IMR-90 (cell line): ENCODE measurements around the gene FFAR1. TPM values are rescaled to one million over a fixed set of nuclear protein-coding genes. Genes with fewer than 3 reads are reported as not detected.

Experiments
- ATAC-seq: fragments of 200-7000 bp; cut with Tn5 transposase; 2 replicates; pipeline ENCODE4 v1.9.1; 2020; ENCODE audit warnings: low read depth, mild to moderate bottlenecking, moderate library complexity
- BruUV-seq: library from RNA; stranded (reverse); fragments of 400-500 nt; replicated peaks from 2 replicates; lab custom pipeline; 2021; lab: Mats Ljungman, UMichigan
- CTCF ChIA-PET: fragments of 300-600 bp; formaldehyde crosslinking; extraction: SDS; loops from one replicate; lab custom pipeline; 2021; ENCODE audit warnings: antibody characterized with exemption; lab: Yijun Ruan, JAX
- POLR2A ChIA-PET: fragments of 300-600 bp; sonication (Branson Sonifier 250); formaldehyde crosslinking; loops from one replicate; lab custom pipeline; 2022; ENCODE audit warnings: antibody characterized with exemption; ENCODE audit not compliant: unreplicated experiment; lab: Charles Lee
- DNase-seq: peaks from one replicate; pipeline ENCODE4 v3.0.0; 2013
- H2AFZ ChIP-seq: replicated peaks from 2 replicates; pipeline ENCODE3; 2013; ENCODE audit warnings: low read length, mild to moderate bottlenecking; ENCODE audit not compliant: poor library complexity
- H2AK5ac ChIP-seq: 2 replicates; pipeline ENCODE4 v1.6.1; 2013; ENCODE audit warnings: low read depth, low read length, inconsistent platforms
- H2AK9ac ChIP-seq: replicated peaks from 2 replicates; pipeline ENCODE3; 2013; ENCODE audit warnings: mild to moderate bottlenecking, low read depth, low read length, moderate library complexity; ENCODE audit not compliant: poor library complexity
- H2BK120ac ChIP-seq: 2 replicates; pipeline ENCODE4 v1.6.1; 2013; ENCODE audit warnings: low read depth, low read length, inconsistent platforms
- H2BK15ac ChIP-seq: 3 replicates; pipeline ENCODE4 v1.6.1; 2013; ENCODE audit warnings: low read depth, low read length, inconsistent platforms
- H2BK20ac ChIP-seq: 2 replicates; pipeline ENCODE4 v1.6.1; 2013; ENCODE audit warnings: low read depth, mild to moderate bottlenecking, inconsistent platforms, low read length, moderate library complexity
- H2BK5ac ChIP-seq: 2 replicates; pipeline ENCODE4 v1.6.1; 2013; ENCODE audit warnings: mild to moderate bottlenecking, low read depth, low read length, inconsistent platforms; ENCODE audit not compliant: poor library complexity, severe bottlenecking
- H3K14ac ChIP-seq: replicated peaks from 2 replicates; pipeline ENCODE4 v1.6.1; 2013; ENCODE audit warnings: low read depth, low read length, inconsistent platforms
- H3K18ac ChIP-seq: 2 replicates; pipeline ENCODE4 v1.6.1; 2013; ENCODE audit warnings: low read depth, low read length, control low read depth
- H3K23ac ChIP-seq: 2 replicates; pipeline ENCODE4 v1.6.1; 2013; ENCODE audit warnings: low read depth, low read length, inconsistent platforms
- H3K27ac ChIP-seq: 2 replicates; pipeline ENCODE4 v1.5.1; 2013; ENCODE audit warnings: mild to moderate bottlenecking, control low read depth, low read length; ENCODE audit not compliant: insufficient read depth
- H3K27me3 ChIP-seq: 2 replicates; pipeline ENCODE4 v1.6.1; 2013; ENCODE audit warnings: low read length; ENCODE audit not compliant: control insufficient read depth, insufficient read depth
- H3K36me3 ChIP-seq: 2 replicates; pipeline ENCODE4 v1.6.1; 2013; ENCODE audit warnings: low read length, mixed read lengths; ENCODE audit not compliant: control insufficient read depth, insufficient read depth
- H3K4ac ChIP-seq: 2 replicates; pipeline ENCODE4 v1.6.1; 2013; ENCODE audit warnings: low read depth, low read length, inconsistent platforms
- H3K4me1 ChIP-seq: 2 replicates; pipeline ENCODE4 v1.6.1; 2013; ENCODE audit warnings: low read length, mixed read lengths; ENCODE audit not compliant: control insufficient read depth, insufficient read depth
- H3K4me2 ChIP-seq: 2 replicates; pipeline ENCODE4 v1.6.1; 2013; ENCODE audit warnings: low read depth, mild to moderate bottlenecking, control low read depth, low read length, moderate library complexity
- H3K4me3 ChIP-seq: 2 replicates; pipeline ENCODE4 v1.5.1; 2013; ENCODE audit warnings: low read depth, mild to moderate bottlenecking, control low read depth, low read length, moderate library complexity; ENCODE audit not compliant: insufficient read depth
- H3K56ac ChIP-seq: 2 replicates; pipeline ENCODE4 v1.6.1; 2013; ENCODE audit warnings: low read length, inconsistent platforms; ENCODE audit not compliant: insufficient read depth; ENCODE audit errors: extremely low read depth
- H3K79me1 ChIP-seq, 2 experiments: 2 replicates each; pipeline ENCODE4 v1.6.1; 2013; ENCODE audit warnings: low read length in 2 of 2, inconsistent platforms in 1 of 2, low read depth in 1 of 2
- H3K9ac ChIP-seq: 2 replicates; pipeline ENCODE4 v1.6.1; 2013; ENCODE audit warnings: low read depth, low read length, control low read depth
- H3K9me1 ChIP-seq: 2 replicates; pipeline ENCODE4 v1.6.1; 2013; ENCODE audit warnings: low read length, inconsistent platforms; ENCODE audit not compliant: insufficient read depth
- H3K9me3 ChIP-seq: 2 replicates; pipeline ENCODE4 v1.6.1; 2013; ENCODE audit warnings: low read length; ENCODE audit not compliant: control insufficient read depth, insufficient read depth
- H4K20me1 ChIP-seq: 2 replicates; pipeline ENCODE4 v1.6.1; 2013; ENCODE audit warnings: low read length, inconsistent platforms; ENCODE audit not compliant: insufficient read depth
- H4K5ac ChIP-seq: 2 replicates; pipeline ENCODE4 v1.6.1; 2013; ENCODE audit warnings: mild to moderate bottlenecking, low read depth, low read length, control low read depth
- H4K8ac ChIP-seq, 2 experiments: 2 replicates each; pipeline ENCODE4 v1.6.1; 2013; ENCODE audit warnings: low read depth in 2 of 2, low read length in 2 of 2, control low read depth in 1 of 2, inconsistent platforms in 1 of 2
- H4K91ac ChIP-seq: 2 replicates; pipeline ENCODE4 v1.6.1; 2013; ENCODE audit warnings: low read depth, low read length, inconsistent platforms; ENCODE audit not compliant: insufficient read depth
- BHLHE40 ChIP-seq: fragments of 150-350 bp; IDR thresholded peaks from 2 replicates; pipeline ENCODE4 v1.6.1; 2016; ENCODE audit warnings: mild to moderate bottlenecking, low read depth, low read length
- CEBPB ChIP-seq: IDR thresholded peaks from 2 replicates; pipeline ENCODE4 v1.6.1; 2012; ENCODE audit warnings: low read depth, low read length, improper control_type of control experiment
- CHD1 ChIP-seq: IDR thresholded peaks from 2 replicates; pipeline ENCODE4 v1.6.1; 2012; ENCODE audit warnings: low read depth, low read length, improper control_type of control experiment
- CTCF ChIP-seq: conservative IDR thresholded peaks from 2 replicates; pipeline ENCODE4 v1.5.1; 2012; ENCODE audit warnings: mild to moderate bottlenecking, low read depth, low read length, improper control_type of control experiment
- FOS ChIP-seq: fragments of 150-350 bp; IDR thresholded peaks from 2 replicates; pipeline ENCODE4 v1.6.1; 2016; ENCODE audit warnings: low read depth, low read length
- MAZ ChIP-seq: IDR thresholded peaks from 2 replicates; pipeline ENCODE4 v1.6.1; 2012; ENCODE audit warnings: low read depth, mild to moderate bottlenecking, low read length, improper control_type of control experiment, moderate library complexity, borderline replicate concordance
- MXI1 ChIP-seq: IDR thresholded peaks from 2 replicates; pipeline ENCODE4 v1.6.1; 2012; ENCODE audit warnings: low read depth, mild to moderate bottlenecking, low read length, moderate library complexity, borderline replicate concordance
- NFE2L2 ChIP-seq: fragments of 150-350 bp; IDR thresholded peaks from 2 replicates; pipeline ENCODE4 v1.6.1; 2016; ENCODE audit warnings: low read depth, mild to moderate bottlenecking, low read length
- POLR2A ChIP-seq: IDR thresholded peaks from 2 replicates; pipeline ENCODE4 v1.6.1; 2012; ENCODE audit warnings: mild to moderate bottlenecking, low read depth, low read length
- RCOR1 ChIP-seq: IDR thresholded peaks from 2 replicates; pipeline ENCODE4 v1.6.1; 2012; ENCODE audit warnings: mild to moderate bottlenecking, low read length, improper control_type of control experiment; ENCODE audit not compliant: insufficient replicate concordance
- RFX5 ChIP-seq: IDR thresholded peaks from 2 replicates; pipeline ENCODE4 v1.8.0; 2012; ENCODE audit warnings: low read depth, mild to moderate bottlenecking, low read length, moderate library complexity
- SMC3 ChIP-seq: fragments of 150-350 bp; IDR thresholded peaks from 2 replicates; pipeline ENCODE4 v1.6.1; 2016; ENCODE audit warnings: low read depth, mild to moderate bottlenecking, antibody characterized with exemption, low read length, moderate library complexity
- WGBS, 2 experiments: methylation state at CpG; one replicate each; pipeline versions ENCODE4 v1.1.5 to v1.1.7; 2013; ENCODE audit warnings: missing lambda C conversion rate in 2 of 2; ENCODE audit not compliant: insufficient read length in 1 of 2; ENCODE audit errors: extremely low coverage in 2 of 2; 5-methylcytosine and 5-hydroxymethylcytosine counted together
- dilution Hi-C: fragments of 300-500 bp; cut with HindIII; formaldehyde crosslinking; loops from one replicate; pipeline ENCODE4 v1.14.3; 2018; ENCODE audit warnings: low sequenced_read_pairs; ENCODE audit not compliant: unreplicated experiment
- in situ Hi-C: fragments of 300-500 bp; cut with MboI; formaldehyde crosslinking; loops from 3 replicates; pipeline ENCODE4 v1.14.3; 2019; ENCODE audit warnings: low sequenced_read_pairs, inconsistent platforms, mixed read lengths
- intact Hi-C: fragments of 100-400 bp; cut with micrococcal nuclease; formaldehyde crosslinking; loops from 2 replicates; pipeline ENCODE4 v1.10.0; 2022
- polyA plus RNA-seq, 3 experiments: library from polyadenylated mRNA; depleted of rRNA; stranded (reverse); fragments of >200 nt; gene quantifications; 2 replicates each; pipeline ENCODE4 v1.2.3, GENCODE V29; 2012; ENCODE audit warnings: low replicate concordance in 1 of 3
- total RNA-seq: library from RNA; depleted of rRNA; stranded (reverse); fragments of >200 nt; gene quantifications from 2 replicates; pipeline ENCODE4 v1.2.3, GENCODE V29; 2012

FFAR1 gene
- total and polyA plus RNA-seq, 2 of the 4 experiments (the other 2 are of a cell fraction): not detected

GRCh38 chr19:35334144-35334753, 13.5 kb upstream of the FFAR1 start:
- no peak overlapping the region for H4K91ac ChIP-seq
- no peaks in the 10 kb centered on the region for H3K36me3 ChIP-seq
- in situ Hi-C loops: loop anchor here (25.0 kb wide), 1 partner anchor 253 kb away; the partner anchor contains the start of gene PMIS2
- H2BK15ac ChIP-seq: no peak overlapping the region
- H3K27me3 ChIP-seq: peaks cover 8% of the 10 kb centered on the region; the same call in 1 of the 2 replicates
- H3K14ac ChIP-seq: no peak overlapping the region
- no peak overlapping the region for H3K23ac ChIP-seq
- H3K4ac ChIP-seq: no peak overlapping the region
- H3K27ac ChIP-seq: no peak overlapping the region
- intact Hi-C loops: no loop called here
- ATAC-seq (no peak), DNase-seq (no peak)
- H3K18ac ChIP-seq: no peak overlapping the region
- no peaks in the 10 kb centered on the region for H3K4me1 ChIP-seq
- no peak overlapping the region for H2AK5ac ChIP-seq
- no peaks in the 10 kb centered on the region for H4K20me1 ChIP-seq
- H2BK120ac ChIP-seq: no peak overlapping the region
- no peak overlapping the region for H2BK20ac ChIP-seq
- H2BK5ac ChIP-seq: no peak overlapping the region
- no peak overlapping the region for H3K9ac ChIP-seq
- H4K8ac ChIP-seq: no peak overlapping the region
- 67% methylated on average over 6 of the region's 10 CpGs; no CpG with 5 or more reads in 1 of the 2 experiments for WGBS, 2 experiments
- dilution Hi-C loops: no loop called here
- H3K9me1 ChIP-seq: no peaks in the 10 kb centered on the region
- no TSS peak for BruUV-seq
- no peaks in the 10 kb centered on the region for H3K9me3 ChIP-seq
- CTCF ChIA-PET: interaction anchor here (0.6 kb wide), 1 partner anchor 83 kb away, joined by 3 read pairs; no protein-coding TSS in a partner anchor
- no peak overlapping the region for H2AK9ac ChIP-seq
- H2AFZ ChIP-seq: no peak overlapping the region
- no peak overlapping the region for H3K4me2 ChIP-seq
- no peak overlapping the region for H3K4me3 ChIP-seq
- H4K5ac ChIP-seq: no peak overlapping the region
- TF ChIP-seq CEBPB (no peak), RFX5 (no peak), CTCF (no peak), CHD1 (no peak), SMC3 (no peak), NFE2L2 (no peak), MAZ (no peak), MXI1 (no peak), RCOR1 (no peak), POLR2A (no peak), BHLHE40 (no peak), FOS (no peak)
- POLR2A ChIA-PET: no interaction called here
- H3K56ac ChIP-seq: no peak overlapping the region
- H3K79me1 ChIP-seq: no peaks in the 10 kb centered on the region
